Heart right ventricle (tissue), 16 donors: ENCODE results near the gene RGS7BP. TPM values are rescaled to one million over a fixed set of nuclear protein-coding genes. Genes with fewer than 3 reads are reported as not detected.

Source experiments
- ATAC-seq, 8 donors: fragments of 200-7000 bp; cut with Tn5 transposase; one replicate each; pipeline ENCODE4 v1.9.1; 2020; ENCODE audit warnings: mild to moderate bottlenecking in 8 of 8, moderate library complexity in 8 of 8, moderate number of reproducible peaks in 1 of 8
- DNase-seq, 2 donors: peaks; one replicate each; pipeline ENCODE4 v3.0.0-alpha.2; 2020
- H3K27ac ChIP-seq, 10 donors: fragments of 200-600 bp; sonication (generic) in 2 of 10; one replicate each; pipeline versions ENCODE4 v1.5.0 to v1.8.0; 2020 to 2022; ENCODE audit warnings: mild to moderate bottlenecking in 3 of 10
- H3K27me3 ChIP-seq, 7 donors: fragments of 200-600 bp; one replicate each; pipeline ENCODE4 v1.8.0; 2021 to 2022; ENCODE audit warnings: mild to moderate bottlenecking in 2 of 7
- H3K36me3 ChIP-seq, 9 donors: fragments of 200-600 bp; sonication (generic) in 1 of 9; one replicate each; pipeline versions ENCODE4 v1.5.0 to v1.8.0; 2020 to 2022; ENCODE audit warnings: mild to moderate bottlenecking in 2 of 9
- H3K4me1 ChIP-seq, 9 donors: fragments of 200-600 bp; sonication (generic) in 1 of 9; one replicate each; pipeline versions ENCODE4 v1.5.0 to v1.8.0; 2020 to 2022; ENCODE audit warnings: mild to moderate bottlenecking in 4 of 9
- H3K4me3 ChIP-seq, 10 donors: fragments of 200-600 bp; sonication (generic) in 2 of 10; one replicate each; pipeline versions ENCODE4 v1.5.0 to v1.8.0; 2020 to 2022; ENCODE audit warnings: mild to moderate bottlenecking in 7 of 10, moderate library complexity in 2 of 10
- H3K9me3 ChIP-seq, 11 donors: fragments of 200-600 bp in 10 of 11; sonication (generic) in 2 of 11; one replicate each; pipeline versions ENCODE4 v1.5.0 to v1.8.0; 2013 to 2022; ENCODE audit warnings: mild to moderate bottlenecking in 2 of 11, control low read depth in 1 of 11, moderate library complexity in 1 of 11
- WGBS, 2 donors: extraction: QIAGEN DNeasy Blood & Tissue Kit; methylation state at CpG; one replicate each; pipeline ENCODE4 v1.1.7; 2013; ENCODE audit warnings: inconsistent platforms in 1 of 2; 5-methylcytosine and 5-hydroxymethylcytosine counted together
- intact Hi-C, 10 donors: fragments of 100-400 bp; cut with DNase I; formaldehyde crosslinking; loops; one replicate each; pipeline versions ENCODE4 v1.11.1 to v1.14.2; 2022
- polyA plus RNA-seq, 2 donors: library from polyadenylated mRNA; stranded (reverse); fragments of 200-250 nt; gene quantifications; one replicate each; pipeline ENCODE4 v1.2.3, GENCODE V29; 2013
- total RNA-seq, 10 donors: library from RNA; stranded (reverse); fragmentation: NEBNext Ultra II Directional in 3 of 10; extraction: Animal tissue kit (Norgen Biotek cat#: 25700) in 3 of 10; gene quantifications; one replicate each; pipeline versions ENCODE4 v1.2.1 to v1.2.4, GENCODE V29; 2021 to 2023
- TF ChIP-seq, protein P1 (sequence below), 9 donors: fragments of 200-600 bp; sonication (generic) in 2 of 9; IDR thresholded peaks; one replicate each; pipeline versions ENCODE4 v1.5.0 to v1.8.0; 2021 to 2022; ENCODE audit warnings: antibody characterized with exemption in 9 of 9, mild to moderate bottlenecking in 5 of 9, moderate library complexity in 1 of 9
- donor health status: Arrhythmogenic right ventricular cardiomyopathy.
- donor health status: ischemic (EF 13 %, LVEDD 7.1; RV severe dilation, severe dysfunction).
- donor health status: healthy with polysubstance abuse.
- donor health status: DM: no; HTN: yes; CAD: no.
- donor health status: DM: no; HTN: no; CAD: no.
- donor health status: ischemic (EF 25% LVEDD 6.9; RV normal size, moderate dysfunction).
- donor health status: ischemic (EF 25% LVEDD 5.7; RV mildly dilated, moderate dysfunction).
- donor health status: healthy.
- donor health status: DM: yes; HTN: yes; CAD: no.
- donor health status: Ischemic cardiomyopathy.
- donor health status: ischemic (EF 35%, LVEDD 5.7; RV mildly dilated, moderate dysfunction).
- donor health status: nonischemic (EF 11% LVEDD 7.7; RV severe dilation, severe dysfunction).
- donor health status: DM: yes; HTN: yes; CAD: no.
- donor health status: PGD.
- donor health status: ischemic (EF 29% LVEDD 5.4; RV normal size, mild dysfunction).
- donor health status: nonischemic (EF 23%, LVEDD 6.1; RV moderate dilation, normal function).

Gene RGS7BP
- total and polyA plus RNA-seq, 12 donors = 0.07 to 3.1 (median 1.5) TPM

DNA sequence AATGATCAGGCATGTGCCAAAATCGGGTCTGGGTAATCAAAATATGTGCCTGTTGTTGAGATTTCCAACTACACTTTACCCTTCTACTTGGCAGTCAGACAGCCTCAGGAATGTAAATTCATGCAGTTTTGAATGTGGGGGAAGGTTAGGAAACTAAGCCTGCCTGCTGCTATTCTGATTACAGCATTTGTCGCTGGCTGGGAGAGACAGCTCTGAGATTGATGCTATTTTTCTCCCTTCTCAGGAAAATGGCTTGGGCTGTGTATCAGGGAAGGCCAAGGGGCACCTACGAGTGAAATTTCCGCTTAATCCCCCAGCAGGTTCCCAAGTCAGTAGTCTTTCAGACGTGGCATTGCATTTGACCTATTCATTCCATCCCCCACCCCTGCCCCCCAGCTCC is 3.6 kb upstream of the RGS7BP start:
- 33 to 34% methylated on average over 5 of the region's 5 CpGs for WGBS, 2 donors
- Histone ChIP-seq H3K27ac (no peak overlapping the region), H3K4me1 (peaks cover 0 to 18% (median 7%) of the 10 kb centered on the region in 9 donors), H3K9me3 (no peaks in the 10 kb centered on the region), H3K27me3 (peaks cover 0 to 37% (median 21%) of the 10 kb centered on the region in 7 donors), H3K4me3 (no peak overlapping the region), H3K36me3 (no peaks in the 10 kb centered on the region)
- TF ChIP-seq, protein P1, sequence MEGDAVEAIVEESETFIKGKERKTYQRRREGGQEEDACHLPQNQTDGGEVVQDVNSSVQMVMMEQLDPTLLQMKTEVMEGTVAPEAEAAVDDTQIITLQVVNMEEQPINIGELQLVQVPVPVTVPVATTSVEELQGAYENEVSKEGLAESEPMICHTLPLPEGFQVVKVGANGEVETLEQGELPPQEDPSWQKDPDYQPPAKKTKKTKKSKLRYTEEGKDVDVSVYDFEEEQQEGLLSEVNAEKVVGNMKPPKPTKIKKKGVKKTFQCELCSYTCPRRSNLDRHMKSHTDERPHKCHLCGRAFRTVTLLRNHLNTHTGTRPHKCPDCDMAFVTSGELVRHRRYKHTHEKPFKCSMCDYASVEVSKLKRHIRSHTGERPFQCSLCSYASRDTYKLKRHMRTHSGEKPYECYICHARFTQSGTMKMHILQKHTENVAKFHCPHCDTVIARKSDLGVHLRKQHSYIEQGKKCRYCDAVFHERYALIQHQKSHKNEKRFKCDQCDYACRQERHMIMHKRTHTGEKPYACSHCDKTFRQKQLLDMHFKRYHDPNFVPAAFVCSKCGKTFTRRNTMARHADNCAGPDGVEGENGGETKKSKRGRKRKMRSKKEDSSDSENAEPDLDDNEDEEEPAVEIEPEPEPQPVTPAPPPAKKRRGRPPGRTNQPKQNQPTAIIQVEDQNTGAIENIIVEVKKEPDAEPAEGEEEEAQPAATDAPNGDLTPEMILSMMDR (IDR thresholded peaks at IDR 0.05) = no peak
- ATAC-seq = no peak
- intact Hi-C loops = loop anchor here in 3 of 10 donors (10.0 kb wide), 3 partner anchors 93 to 267 kb away; no protein-coding TSS in a partner anchor
- no peak for DNase-seq

DNA sequence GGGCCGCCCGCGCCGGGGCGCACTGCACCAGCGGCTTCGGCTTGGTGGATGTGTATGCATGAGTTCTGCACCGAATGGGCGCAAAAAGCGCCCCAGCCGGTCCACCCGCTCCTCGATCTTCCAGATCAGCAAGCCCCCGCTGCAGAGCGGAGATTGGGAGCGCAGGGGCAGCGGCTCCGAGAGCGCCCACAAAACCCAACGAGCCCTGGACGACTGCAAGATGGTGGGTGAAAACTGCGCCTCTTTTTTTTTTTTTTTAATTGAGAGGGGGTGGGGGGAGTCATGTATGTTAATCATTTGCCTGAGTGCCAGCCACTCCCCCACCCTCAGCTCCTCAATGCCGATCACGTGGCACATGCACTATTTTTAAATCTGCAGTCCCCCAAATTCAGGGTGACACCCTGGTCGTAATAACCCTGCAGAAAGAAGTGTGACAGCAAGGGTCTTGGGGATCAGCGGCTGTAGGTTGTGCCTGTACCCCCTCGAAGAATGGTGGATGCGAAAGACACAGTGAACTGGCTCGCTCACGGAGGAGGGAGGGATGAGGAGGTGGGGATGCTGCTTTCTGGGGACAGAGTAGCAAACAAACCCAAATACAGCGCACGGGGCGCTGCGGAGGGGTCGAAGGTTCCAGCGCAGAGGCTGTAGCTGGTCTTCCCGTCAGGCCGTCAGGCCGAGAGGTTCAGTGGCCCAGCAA is 900 bp downstream of the RGS7BP start:
- Histone ChIP-seq H3K27me3 (peaks cover 0 to 47% (median 29%) of the 10 kb centered on the region in 7 donors), H3K36me3 (no peaks in the 10 kb centered on the region), H3K27ac (peak overlapping the region in 4 of 10 donors; percentile 5 to 59 (median 48)), H3K4me3 (peak overlapping the region; percentile 41 to 67 (median 62)), H3K9me3 (no peaks in the 10 kb centered on the region), H3K4me1 (peaks cover 0 to 36% (median 7%) of the 10 kb centered on the region in 9 donors)
- TF ChIP-seq, protein P1 (IDR thresholded peaks at IDR 0.05) = peak in 3 of 9 donors; percentile 30 to 49 (median 44)
- DNase-seq (no peak), ATAC-seq (peak in 3 of 8 donors; percentile 5 to 20 (median 12))
- WGBS, 2 donors = 3 to 5% methylated on average over 39 of the region's 39 CpGs
- intact Hi-C loops = loop anchor here in 8 of 10 donors (5.0 to 10.0 kb wide), 6 partner anchors 81 to 272 kb away; no protein-coding TSS in a partner anchor

DNA sequence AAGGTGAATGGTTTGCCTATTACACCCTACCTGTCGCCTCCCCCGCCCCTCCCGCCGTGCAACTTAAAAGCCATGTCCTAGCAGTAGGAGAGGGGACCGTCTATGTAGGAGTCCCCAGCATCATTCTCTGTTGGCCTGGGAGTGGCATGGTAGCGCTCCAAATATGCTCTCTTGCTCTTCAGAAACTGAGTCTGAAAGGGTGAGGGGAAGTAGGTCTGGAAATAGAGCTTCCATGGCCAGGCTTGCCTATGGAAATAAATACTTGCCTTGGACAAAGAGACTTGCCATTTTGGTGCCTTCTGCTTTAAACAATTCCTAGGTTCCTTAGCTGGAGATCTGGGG is 1.4 kb downstream of the RGS7BP start:
- peaks cover 0 to 36% (median 7%) of the 10 kb centered on the region in 9 donors for H3K4me1 ChIP-seq
- H3K4me3 ChIP-seq = peak overlapping the region; percentile 41 to 67 (median 62)
- no peak overlapping the region for H3K27ac ChIP-seq
- TF ChIP-seq, protein P1 (IDR thresholded peaks at IDR 0.05) = no peak
- no peaks in the 10 kb centered on the region for H3K9me3 ChIP-seq
- H3K36me3 ChIP-seq = no peaks in the 10 kb centered on the region
- intact Hi-C loops = loop anchor here in 8 of 10 donors (5.0 to 10.0 kb wide), 6 partner anchors 80 to 272 kb away; no protein-coding TSS in a partner anchor
- WGBS, 2 donors = 33 to 35% methylated on average over 6 of the region's 6 CpGs
- DNase-seq = no peak
- peaks cover 0 to 47% (median 29%) of the 10 kb centered on the region in 7 donors for H3K27me3 ChIP-seq
- peak in 1 of 8 donors; percentile 3 for ATAC-seq

DNA sequence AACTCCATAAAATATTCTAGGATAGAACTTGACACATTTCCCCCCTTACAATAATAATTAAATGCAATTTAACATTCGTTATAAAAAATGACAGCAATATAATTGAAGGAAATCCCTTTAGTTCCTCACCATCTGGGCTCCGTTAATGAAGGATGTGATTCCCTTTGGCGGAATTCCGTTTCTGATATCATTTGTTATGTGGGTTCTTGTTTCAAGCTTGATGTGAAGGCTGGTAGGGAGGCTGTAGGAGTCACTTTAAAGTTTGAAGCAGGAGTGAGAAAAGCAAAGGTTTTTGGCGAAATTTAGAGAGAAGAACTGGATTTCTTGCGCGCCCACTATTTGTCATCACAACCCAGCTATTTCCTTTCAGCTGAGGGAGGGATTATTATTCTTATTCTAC is 4.0 kb downstream of the RGS7BP start:
- DNase-seq (no peak), ATAC-seq (no peak)
- peaks cover 0 to 43% (median 7%) of the 10 kb centered on the region in 9 donors for H3K4me1 ChIP-seq
- peaks cover 0 to 34% (median 17%) of the 10 kb centered on the region in 7 donors for H3K27me3 ChIP-seq
- no peaks in the 10 kb centered on the region for H3K36me3 ChIP-seq
- no peak overlapping the region for H3K27ac ChIP-seq
- intact Hi-C loops = loop anchor here in 8 of 10 donors (5.0 to 10.0 kb wide), 6 partner anchors 77 to 275 kb away; no protein-coding TSS in a partner anchor
- no peak overlapping the region for H3K4me3 ChIP-seq
- TF ChIP-seq, protein P1 (IDR thresholded peaks at IDR 0.05) = no peak
- no peaks in the 10 kb centered on the region for H3K9me3 ChIP-seq
- WGBS, 2 donors = 54 to 58% methylated on average over 7 of the region's 7 CpGs
